Uterus (tissue), 2 donors: ENCODE measurements around the gene ENKUR.

Experiments
- CTCF ChIP-seq, 4 experiments: fragments of 200-600 bp in 2 of 4; fragments of 450-650 bp in 2 of 4; sonication (generic) in 2 of 4; IDR thresholded peaks; one replicate each; pipeline ENCODE4 v1.5.1; 2016 to 2019; ENCODE audit warnings: antibody characterized with exemption in 4 of 4, mild to moderate bottlenecking in 2 of 4, moderate library complexity in 1 of 4
- POLR2A ChIP-seq, 2 donors: fragments of 450-650 bp; IDR thresholded peaks; one replicate each; pipeline ENCODE4 v1.6.1; 2016; ENCODE audit warnings: antibody characterized with exemption in 2 of 2, mild to moderate bottlenecking in 1 of 2, moderate library complexity in 1 of 2

- no peak for TF ChIP-seq CTCF (IDR thresholded peaks at IDR 0.05)
- TF ChIP-seq POLR2A (IDR thresholded peaks at IDR 0.05), result no peak
These were observed 66.3 kb downstream of the ENKUR start for GRCh38 chr10:24949616-24950015.
